Measurements from ENCODE around the gene SIN3B.

DNA sequence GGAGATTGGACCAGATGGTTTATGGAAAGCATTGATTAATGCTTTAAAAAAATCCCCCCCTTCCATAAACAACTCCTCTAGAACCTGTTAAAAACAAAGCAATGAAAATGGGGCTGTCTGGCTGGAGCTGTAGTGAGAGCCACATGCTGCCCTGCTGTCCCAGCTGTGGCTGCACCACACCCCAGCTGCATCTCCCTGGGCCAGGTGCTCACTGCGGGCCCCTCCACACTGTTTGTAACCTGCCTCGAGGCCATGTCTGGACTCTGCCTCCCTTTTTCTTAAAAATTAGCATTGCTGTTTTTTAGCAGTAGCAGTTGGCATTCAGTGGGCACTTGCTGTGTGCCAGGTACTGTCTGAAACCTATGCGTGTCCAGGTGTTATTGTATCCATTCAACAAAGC, 44.4 kb downstream of the SIN3B start:
- TF ChIP-seq POLR2A (IDR thresholded peaks at IDR 0.05; ENCODE audit: low read length), result no peak
- no peak for TF ChIP-seq CHD4 (IDR thresholded peaks at IDR 0.05; ENCODE audit: borderline replicate concordance)
- TF ChIP-seq, protein P1, sequence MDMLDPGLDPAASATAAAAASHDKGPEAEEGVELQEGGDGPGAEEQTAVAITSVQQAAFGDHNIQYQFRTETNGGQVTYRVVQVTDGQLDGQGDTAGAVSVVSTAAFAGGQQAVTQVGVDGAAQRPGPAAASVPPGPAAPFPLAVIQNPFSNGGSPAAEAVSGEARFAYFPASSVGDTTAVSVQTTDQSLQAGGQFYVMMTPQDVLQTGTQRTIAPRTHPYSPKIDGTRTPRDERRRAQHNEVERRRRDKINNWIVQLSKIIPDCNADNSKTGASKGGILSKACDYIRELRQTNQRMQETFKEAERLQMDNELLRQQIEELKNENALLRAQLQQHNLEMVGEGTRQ (IDR thresholded peaks at IDR 0.05), result no peak
- TF ChIP-seq, protein P2, sequence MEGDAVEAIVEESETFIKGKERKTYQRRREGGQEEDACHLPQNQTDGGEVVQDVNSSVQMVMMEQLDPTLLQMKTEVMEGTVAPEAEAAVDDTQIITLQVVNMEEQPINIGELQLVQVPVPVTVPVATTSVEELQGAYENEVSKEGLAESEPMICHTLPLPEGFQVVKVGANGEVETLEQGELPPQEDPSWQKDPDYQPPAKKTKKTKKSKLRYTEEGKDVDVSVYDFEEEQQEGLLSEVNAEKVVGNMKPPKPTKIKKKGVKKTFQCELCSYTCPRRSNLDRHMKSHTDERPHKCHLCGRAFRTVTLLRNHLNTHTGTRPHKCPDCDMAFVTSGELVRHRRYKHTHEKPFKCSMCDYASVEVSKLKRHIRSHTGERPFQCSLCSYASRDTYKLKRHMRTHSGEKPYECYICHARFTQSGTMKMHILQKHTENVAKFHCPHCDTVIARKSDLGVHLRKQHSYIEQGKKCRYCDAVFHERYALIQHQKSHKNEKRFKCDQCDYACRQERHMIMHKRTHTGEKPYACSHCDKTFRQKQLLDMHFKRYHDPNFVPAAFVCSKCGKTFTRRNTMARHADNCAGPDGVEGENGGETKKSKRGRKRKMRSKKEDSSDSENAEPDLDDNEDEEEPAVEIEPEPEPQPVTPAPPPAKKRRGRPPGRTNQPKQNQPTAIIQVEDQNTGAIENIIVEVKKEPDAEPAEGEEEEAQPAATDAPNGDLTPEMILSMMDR (IDR thresholded peaks at IDR 0.05), result no peak
- no peak for TF ChIP-seq JUN (IDR thresholded peaks at IDR 0.05)
- no peak for TF ChIP-seq EP300 (IDR thresholded peaks at IDR 0.05)
- no peak for TF ChIP-seq BHLHE40 (IDR thresholded peaks at IDR 0.05; ENCODE audit: low read depth, low read length)
- TF ChIP-seq CEBPB (IDR thresholded peaks at IDR 0.05), result no peak
- TF ChIP-seq, protein P3, sequence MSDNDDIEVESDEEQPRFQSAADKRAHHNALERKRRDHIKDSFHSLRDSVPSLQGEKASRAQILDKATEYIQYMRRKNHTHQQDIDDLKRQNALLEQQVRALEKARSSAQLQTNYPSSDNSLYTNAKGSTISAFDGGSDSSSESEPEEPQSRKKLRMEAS (IDR thresholded peaks at IDR 0.05), result no peak
